Measurements from ENCODE around the gene MRPS12.

- TF ChIP-seq, protein P1, sequence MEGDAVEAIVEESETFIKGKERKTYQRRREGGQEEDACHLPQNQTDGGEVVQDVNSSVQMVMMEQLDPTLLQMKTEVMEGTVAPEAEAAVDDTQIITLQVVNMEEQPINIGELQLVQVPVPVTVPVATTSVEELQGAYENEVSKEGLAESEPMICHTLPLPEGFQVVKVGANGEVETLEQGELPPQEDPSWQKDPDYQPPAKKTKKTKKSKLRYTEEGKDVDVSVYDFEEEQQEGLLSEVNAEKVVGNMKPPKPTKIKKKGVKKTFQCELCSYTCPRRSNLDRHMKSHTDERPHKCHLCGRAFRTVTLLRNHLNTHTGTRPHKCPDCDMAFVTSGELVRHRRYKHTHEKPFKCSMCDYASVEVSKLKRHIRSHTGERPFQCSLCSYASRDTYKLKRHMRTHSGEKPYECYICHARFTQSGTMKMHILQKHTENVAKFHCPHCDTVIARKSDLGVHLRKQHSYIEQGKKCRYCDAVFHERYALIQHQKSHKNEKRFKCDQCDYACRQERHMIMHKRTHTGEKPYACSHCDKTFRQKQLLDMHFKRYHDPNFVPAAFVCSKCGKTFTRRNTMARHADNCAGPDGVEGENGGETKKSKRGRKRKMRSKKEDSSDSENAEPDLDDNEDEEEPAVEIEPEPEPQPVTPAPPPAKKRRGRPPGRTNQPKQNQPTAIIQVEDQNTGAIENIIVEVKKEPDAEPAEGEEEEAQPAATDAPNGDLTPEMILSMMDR (IDR thresholded peaks at IDR 0.05) = no peak
- no peak for TF ChIP-seq POLR2A (IDR thresholded peaks at IDR 0.05)
These were observed 47.6 kb downstream of the MRPS12 start for GRCh38 chr19:38978326-38978689.
